GM12891 (cell line): ENCODE data around the gene GRXCR2.
A peak's percentile ranks its signal among the peaks of the same experiment; 100 is the strongest.
"Not testable (repeated sequence)": the region's sequence is repeated elsewhere in the genome, so short reads cannot be mapped to it uniquely, and the experiment has no call there.

Source experiments
- DNase-seq: peaks from one replicate; pipeline ENCODE4 v3.0.0; 2011; ENCODE audit warnings: low spot score; ENCODE audit not compliant: insufficient read length
- FAIRE-seq: peaks from 2 replicates; lab custom pipeline; 2011; peaks lifted over from hg19 to GRCh38; lab: Jason Lieb, UNC
- PAX5 ChIP-seq: IDR thresholded peaks from 2 replicates; pipeline ENCODE4 v1.6.1; 2011; ENCODE audit warnings: low read length, moderate library complexity, mild to moderate bottlenecking; ENCODE audit not compliant: insufficient read depth, severe bottlenecking
- POLR2A ChIP-seq: IDR thresholded peaks from 2 replicates; pipeline ENCODE4 v1.6.1; 2011; ENCODE audit warnings: low read depth, low read length, control low read depth
- POLR2AphosphoS5 ChIP-seq: IDR thresholded peaks from 2 replicates; pipeline ENCODE4 v1.6.1; 2011; ENCODE audit warnings: low read depth, low read length, control low read depth
- POU2F2 ChIP-seq: IDR thresholded peaks from 2 replicates; pipeline ENCODE4 v1.6.1; 2011; ENCODE audit warnings: low read depth, mild to moderate bottlenecking, control low read depth, low read length, moderate library complexity
- SPI1 ChIP-seq: IDR thresholded peaks from 2 replicates; pipeline ENCODE4 v1.6.1; 2011; ENCODE audit warnings: low read depth, low read length, control low read depth
- TAF1 ChIP-seq: IDR thresholded peaks from 2 replicates; pipeline ENCODE4 v1.6.1; 2011; ENCODE audit warnings: low read depth, low read length, control low read depth

GRXCR2 gene

GRCh38 chr5:145840458-145841132 lies 32.2 kb downstream of the GRXCR2 start:
- TF ChIP-seq SPI1 (no peak), POU2F2 (no peak), POLR2AphosphoS5 (no peak), POLR2A (no peak), PAX5 (no peak), TAF1 (no peak)
- no peak for FAIRE-seq
- DNase-seq = no peak

- FAIRE-seq = no peak
- DNase-seq = no peak
- no peak for TF ChIP-seq POU2F2
- TF ChIP-seq TAF1 = no peak
- no peak for TF ChIP-seq POLR2AphosphoS5
Measured at GRCh38 chr5:145838276-145838675, 34.5 kb downstream of the GRXCR2 start.

GRCh38 chr5:145836241-145836640 lies 36.6 kb downstream of the GRXCR2 start:
- not testable (repeated sequence) for FAIRE-seq, DNase-seq

- FAIRE-seq (no peak), DNase-seq (no peak)
- no peak for TF ChIP-seq POLR2AphosphoS5
- no peak for TF ChIP-seq SPI1
- TF ChIP-seq POLR2A = no peak
- TF ChIP-seq TAF1 = no peak
- TF ChIP-seq POU2F2 = no peak
- TF ChIP-seq PAX5 = no peak
Measured at GRCh38 chr5:145835848-145836239, 37.0 kb downstream of the GRXCR2 start.

- no peak for FAIRE-seq
- DNase-seq = peak; percentile 39
- no peak for TF ChIP-seq PAX5
- no peak for TF ChIP-seq SPI1
- TF ChIP-seq POLR2AphosphoS5 = no peak
- no peak for TF ChIP-seq TAF1
- no peak for TF ChIP-seq POLR2A
- no peak for TF ChIP-seq POU2F2
Measured at GRCh38 chr5:145834917-145835847, 37.6 kb downstream of the GRXCR2 start, which contains the start of gene PRELID2. Gene PRELID2 (minus strand): TSS chr5:145835342. CDS start chr5:145835251, 91 bp downstream.

GRCh38 chr5:145834554-145834916 lies 38.3 kb downstream of the GRXCR2 start:
- no peak for TF ChIP-seq PAX5
- TF ChIP-seq POU2F2 = no peak
- no peak for TF ChIP-seq SPI1
- no peak for TF ChIP-seq TAF1
- no peak for TF ChIP-seq POLR2A
- FAIRE-seq = no peak
- DNase-seq = no peak

GRCh38 chr5:145833631-145834200 lies 39.1 kb downstream of the GRXCR2 start:
- DNase-seq = no peak
- FAIRE-seq = no peak
- no peak for TF ChIP-seq TAF1
- no peak for TF ChIP-seq SPI1
- TF ChIP-seq PAX5 = no peak
- TF ChIP-seq POLR2AphosphoS5 = no peak
- no peak for TF ChIP-seq POU2F2
- no peak for TF ChIP-seq POLR2A

- FAIRE-seq = no peak
- TF ChIP-seq POLR2A (no peak), POLR2AphosphoS5 (no peak), PAX5 (no peak), TAF1 (no peak), POU2F2 (no peak), SPI1 (no peak)
- DNase-seq = no peak
Measured at GRCh38 chr5:145830594-145830993, 42.2 kb downstream of the GRXCR2 start.

GRCh38 chr5:145829708-145830361 lies 43.0 kb downstream of the GRXCR2 start:
- DNase-seq = no peak
- FAIRE-seq = no peak
- no peak for TF ChIP-seq PAX5
- TF ChIP-seq POU2F2 = no peak
- no peak for TF ChIP-seq TAF1
- TF ChIP-seq POLR2A = no peak
- TF ChIP-seq SPI1 = no peak
- no peak for TF ChIP-seq POLR2AphosphoS5
